Measurements from ENCODE around the gene ADGB.

DNA sequence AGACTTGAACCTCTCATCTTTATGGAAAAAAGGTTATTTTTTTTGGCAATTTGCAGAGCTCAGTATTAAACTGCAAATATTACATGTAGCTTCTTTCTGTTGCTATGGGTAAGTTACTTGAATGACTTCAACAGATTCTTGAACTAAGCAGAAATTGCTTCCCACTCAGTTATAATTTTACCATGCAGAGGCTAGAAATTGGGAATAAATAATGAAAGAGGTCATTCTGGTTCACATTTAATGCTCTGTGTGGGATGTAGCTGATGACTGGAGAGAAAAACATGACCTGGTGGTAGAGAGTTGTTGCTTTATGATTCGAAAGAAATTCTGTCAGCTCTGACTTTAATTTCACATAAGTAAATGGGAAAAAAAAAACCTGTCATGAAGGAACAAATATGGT is 16.8 kb upstream of the ADGB start:
- TF ChIP-seq MYC (IDR thresholded peaks at IDR 0.05; ENCODE audit: low read depth, low read length) (no peak), CTCF (IDR thresholded peaks at IDR 0.05; ENCODE audit: low read depth, low read length) (no peak)
